ENCODE data around the gene DIABLO.
"Not testable (repeated sequence)": the region's sequence is repeated elsewhere in the genome, so short reads cannot be mapped to it uniquely, and the experiment has no call there.

The DIABLO gene

DNA sequence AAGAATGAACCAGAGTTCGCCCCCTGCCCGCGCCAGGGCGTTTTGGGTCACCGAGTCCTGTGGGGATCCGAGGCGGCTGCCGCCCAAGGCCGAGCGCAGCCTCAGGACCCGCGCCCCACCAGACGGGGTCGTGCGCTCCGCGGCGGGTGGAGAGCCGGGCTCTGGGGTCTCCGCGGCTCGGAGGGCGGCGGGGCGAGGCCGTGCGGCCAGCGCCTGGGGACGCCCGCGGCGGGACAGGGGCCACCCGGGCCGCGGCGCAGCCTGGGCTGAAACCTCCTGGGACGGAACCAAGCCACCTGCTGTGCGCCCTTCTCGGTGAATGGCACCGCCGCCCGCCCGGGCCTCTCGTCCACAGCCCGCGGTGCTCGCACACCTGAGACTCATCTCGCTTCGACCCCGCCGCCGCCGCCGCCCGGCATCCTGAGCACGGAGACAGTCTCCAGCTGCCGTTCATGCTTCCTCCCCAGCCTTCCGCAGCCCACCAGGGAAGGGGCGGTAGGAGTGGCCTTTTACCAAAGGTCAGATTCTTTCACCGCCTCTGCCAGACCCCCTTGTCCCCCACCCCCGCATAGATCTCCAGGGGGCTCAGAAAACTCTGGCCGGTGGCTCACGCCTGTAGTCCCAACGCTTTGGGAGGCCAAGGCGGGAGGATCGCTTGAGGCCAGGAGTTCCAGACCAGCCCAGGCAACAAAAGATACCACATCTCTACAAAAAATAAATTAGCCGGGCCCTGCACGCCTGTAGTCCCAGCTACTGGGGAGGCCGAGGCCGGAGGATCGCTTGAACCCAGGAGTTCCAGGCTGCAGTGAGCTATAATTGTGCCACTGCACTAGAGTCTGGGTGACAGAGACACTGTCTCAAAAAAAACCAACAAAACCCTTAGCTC is 21.4 kb downstream of the DIABLO start:
- H3K4me3 ChIP-seq, result no peak overlapping the region; the same call in 1 of the 2 replicates
- in situ Hi-C loops (cut with MboI; ENCODE audit: low sequenced_read_pairs), result no loop called here
- H3K9me3 ChIP-seq, result no peaks in the 10 kb centered on the region
- 0 out of 2 replicates have a peak, but pooled peaks cover 4% of the 10 kb centered on the region for H3K4me1 ChIP-seq
- H3K36me3 ChIP-seq (replicated peaks), result peaks cover 19% of the 10 kb centered on the region
- DNase-seq (ENCODE audit: low spot score in 2 of 2), result no peak
- no peaks in the 10 kb centered on the region for H3K27me3 ChIP-seq (ENCODE audit: low read depth)

GRCh38 chr12:122203301-122204166 is 22.3 kb downstream of the DIABLO start, which contains the start of gene B3GNT4:
TSS of gene B3GNT4 (plus strand) at chr12:122203709. CDS start at chr12:122204619, 910 bp downstream.
- in situ Hi-C loops (cut with MboI; ENCODE audit: low sequenced_read_pairs), result no loop called here
- H3K4me1 ChIP-seq, result 0 out of 2 replicates have a peak, but pooled peaks cover 4% of the 10 kb centered on the region
- peak; percentile 74 to 82 for DNase-seq (ENCODE audit: low spot score in 2 of 2)
- no peaks in the 10 kb centered on the region for H3K27me3 ChIP-seq (ENCODE audit: low read depth)
- H3K9me3 ChIP-seq, result no peaks in the 10 kb centered on the region
- H3K36me3 ChIP-seq (replicated peaks), result peaks cover 16% of the 10 kb centered on the region
- peak within 1 kb of the TSS; percentile 40 for H3K4me3 ChIP-seq

GRCh38 chr12:122202811-122203210 is 23.0 kb downstream of the DIABLO start:
- in situ Hi-C loops (cut with MboI; ENCODE audit: low sequenced_read_pairs); H3K9me3 ChIP-seq; H3K27me3 ChIP-seq (ENCODE audit: low read depth); DNase-seq (ENCODE audit: low spot score in 2 of 2); H3K4me1 ChIP-seq: not testable (repeated sequence)
- H3K36me3 ChIP-seq (replicated peaks), result peaks cover 11% of the 10 kb centered on the region
- peak overlapping the region; percentile 40 for H3K4me3 ChIP-seq

GRCh38 chr12:122202017-122202416 is 23.8 kb downstream of the DIABLO start:
- 0 out of 2 replicates have a peak, but pooled peaks cover 4% of the 10 kb centered on the region for H3K4me1 ChIP-seq
- DNase-seq (ENCODE audit: low spot score in 2 of 2), result no peak
- H3K36me3 ChIP-seq (replicated peaks), result peaks cover 3% of the 10 kb centered on the region
- no peaks in the 10 kb centered on the region for H3K27me3 ChIP-seq (ENCODE audit: low read depth)
- no peak overlapping the region for H3K4me3 ChIP-seq
- in situ Hi-C loops (cut with MboI; ENCODE audit: low sequenced_read_pairs), result no loop called here
- H3K9me3 ChIP-seq, result no peaks in the 10 kb centered on the region

GRCh38 chr12:122201381-122201780 is 24.5 kb downstream of the DIABLO start:
- Histone ChIP-seq H3K4me3 (no peak overlapping the region), H3K9me3 (no peaks in the 10 kb centered on the region), H3K4me1 (0 out of 2 replicates have a peak, but pooled peaks cover 4% of the 10 kb centered on the region), H3K27me3 (ENCODE audit: low read depth) (no peaks in the 10 kb centered on the region), H3K36me3 (replicated peaks) (no peaks in the 10 kb centered on the region)
- DNase-seq (ENCODE audit: low spot score in 2 of 2), result no peak
- in situ Hi-C loops (cut with MboI; ENCODE audit: low sequenced_read_pairs), result no loop called here

DNA sequence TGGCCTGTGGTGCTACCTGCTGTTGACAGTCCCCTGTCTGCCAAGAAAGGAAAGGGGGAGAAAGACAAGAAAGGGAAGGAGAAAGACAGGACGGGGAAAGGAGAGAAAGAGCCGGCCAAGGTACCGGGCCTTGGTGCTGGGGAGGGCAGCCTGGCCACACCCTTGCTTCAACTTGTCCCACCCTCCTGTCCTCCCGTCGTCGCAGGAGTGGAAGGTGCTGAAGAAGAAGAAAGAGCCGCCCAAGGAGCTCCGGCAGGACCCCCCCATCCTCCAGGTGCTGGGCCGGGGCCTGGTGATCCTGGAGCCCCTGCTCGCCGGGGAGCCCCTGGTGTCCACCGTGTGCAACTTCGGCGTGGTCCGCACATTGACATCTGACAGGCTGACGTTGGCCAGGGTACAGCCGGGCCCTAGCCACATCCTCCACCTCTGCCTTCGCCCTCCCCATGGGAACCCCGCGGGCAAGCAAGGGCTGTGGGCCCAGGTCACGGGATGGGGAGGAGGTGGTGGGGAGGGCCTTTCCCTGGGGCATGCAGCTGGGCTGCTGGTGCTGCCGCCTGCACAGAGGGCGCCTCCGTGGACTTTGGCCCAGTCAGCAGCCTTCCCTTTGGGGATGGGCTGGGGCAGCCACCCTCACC is 25.2 kb downstream of the DIABLO start:
- H3K4me1 ChIP-seq, result 0 out of 2 replicates have a peak, but pooled peaks cover 4% of the 10 kb centered on the region

DNA sequence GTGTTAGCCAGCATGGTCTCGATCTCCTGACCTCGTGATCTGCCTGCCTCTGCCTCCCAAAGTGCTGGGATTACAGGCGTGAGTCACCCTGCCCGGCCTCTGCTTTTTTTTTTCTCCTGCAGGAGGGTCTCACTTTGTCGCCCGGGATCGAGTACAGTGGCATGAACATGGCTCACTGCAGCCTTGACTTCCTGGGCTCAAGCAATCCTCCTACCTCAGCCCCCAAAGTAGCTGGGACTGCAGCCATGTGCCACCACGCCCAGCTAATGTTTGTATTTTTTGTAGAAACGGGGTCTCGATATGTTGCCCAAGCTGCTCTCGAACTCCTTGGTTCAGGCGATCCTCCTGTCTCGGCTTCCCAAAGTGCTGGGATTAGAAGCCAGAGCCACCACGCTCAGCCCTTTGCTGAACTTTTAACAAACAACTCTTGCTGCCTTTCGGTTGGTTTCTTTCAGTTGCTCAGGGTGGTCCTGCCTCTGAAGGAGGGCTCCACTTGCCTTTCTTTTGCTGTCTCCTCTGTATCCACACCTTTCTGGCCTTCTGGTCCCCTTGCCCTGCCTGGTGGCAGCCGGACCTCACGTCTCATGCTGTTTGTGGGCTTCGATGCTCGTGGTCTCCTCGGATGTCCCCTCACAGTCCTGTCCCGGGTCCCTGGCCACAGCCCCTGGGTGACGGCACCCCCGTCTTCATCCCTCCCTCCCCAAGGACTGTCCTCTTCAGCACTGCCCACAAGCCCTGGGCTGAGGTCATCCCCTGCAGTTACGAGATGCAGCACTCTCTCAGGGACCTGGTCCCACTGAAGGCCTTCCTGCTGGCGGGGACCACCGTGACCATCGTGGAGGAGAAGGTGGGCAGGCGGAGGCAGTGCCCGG is 26.1 kb downstream of the DIABLO start:
- Histone ChIP-seq H3K4me1 (0 out of 2 replicates have a peak, but pooled peaks cover 4% of the 10 kb centered on the region), H3K36me3 (replicated peaks) (no peaks in the 10 kb centered on the region), H3K27me3 (ENCODE audit: low read depth) (no peaks in the 10 kb centered on the region), H3K9me3 (0 out of 2 replicates have a peak, but pooled peaks cover 3% of the 10 kb centered on the region), H3K4me3 (no peak overlapping the region)
- DNase-seq (ENCODE audit: low spot score in 2 of 2), result no peak
- in situ Hi-C loops (cut with MboI; ENCODE audit: low sequenced_read_pairs), result loop anchor here (10.0 kb wide), 1 partner anchor 145 kb away; no protein-coding TSS in a partner anchor

More for the DNA sequence above, 25.2 kb downstream of the DIABLO start:
- H3K36me3 ChIP-seq (replicated peaks), result no peaks in the 10 kb centered on the region
- H3K27me3 ChIP-seq (ENCODE audit: low read depth), result no peaks in the 10 kb centered on the region
- in situ Hi-C loops (cut with MboI; ENCODE audit: low sequenced_read_pairs), result no loop called here
- no peaks in the 10 kb centered on the region for H3K9me3 ChIP-seq
- DNase-seq (ENCODE audit: low spot score in 2 of 2), result no peak
- H3K4me3 ChIP-seq, result no peak overlapping the region

DNA sequence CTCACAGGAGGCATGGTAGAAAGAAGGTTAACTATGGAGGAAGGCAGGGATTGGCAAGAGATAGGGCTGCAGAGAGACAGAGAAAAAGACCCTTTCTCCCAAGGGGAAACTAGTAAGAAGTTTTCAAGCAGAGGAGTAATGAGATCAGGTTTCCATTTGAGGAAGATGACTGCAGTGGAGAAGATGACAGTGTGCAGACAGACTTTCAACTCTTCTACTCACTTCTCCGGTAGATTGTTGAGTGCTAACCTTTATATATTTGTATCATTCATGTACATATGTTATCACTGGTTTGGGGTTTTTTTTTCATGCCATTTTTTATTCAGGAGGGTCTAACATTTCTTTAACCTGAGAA is 28.3 kb downstream of the DIABLO start:
- no peak overlapping the region for H3K4me3 ChIP-seq
- DNase-seq (ENCODE audit: low spot score in 2 of 2), result no peak
- no peaks in the 10 kb centered on the region for H3K4me1 ChIP-seq
- no peaks in the 10 kb centered on the region for H3K27me3 ChIP-seq (ENCODE audit: low read depth)
- no peaks in the 10 kb centered on the region for H3K36me3 ChIP-seq (replicated peaks)
- H3K9me3 ChIP-seq, result 0 out of 2 replicates have a peak, but pooled peaks cover 3% of the 10 kb centered on the region
- in situ Hi-C loops (cut with MboI; ENCODE audit: low sequenced_read_pairs), result loop anchor here (10.0 kb wide), 1 partner anchor 143 kb away; no protein-coding TSS in a partner anchor

- Histone ChIP-seq H3K4me3 (no peak overlapping the region), H3K9me3 (0 out of 2 replicates have a peak, but pooled peaks cover 3% of the 10 kb centered on the region), H3K36me3 (replicated peaks) (no peaks in the 10 kb centered on the region), H3K4me1 (no peaks in the 10 kb centered on the region), H3K27me3 (ENCODE audit: low read depth) (no peaks in the 10 kb centered on the region)
- in situ Hi-C loops (cut with MboI; ENCODE audit: low sequenced_read_pairs), result loop anchor here (10.0 kb wide), 1 partner anchor 141 kb away; no protein-coding TSS in a partner anchor
- no peak for DNase-seq (ENCODE audit: low spot score in 2 of 2)
Observed at GRCh38 chr12:122195405-122195804, 30.4 kb downstream of the DIABLO start.

DNA sequence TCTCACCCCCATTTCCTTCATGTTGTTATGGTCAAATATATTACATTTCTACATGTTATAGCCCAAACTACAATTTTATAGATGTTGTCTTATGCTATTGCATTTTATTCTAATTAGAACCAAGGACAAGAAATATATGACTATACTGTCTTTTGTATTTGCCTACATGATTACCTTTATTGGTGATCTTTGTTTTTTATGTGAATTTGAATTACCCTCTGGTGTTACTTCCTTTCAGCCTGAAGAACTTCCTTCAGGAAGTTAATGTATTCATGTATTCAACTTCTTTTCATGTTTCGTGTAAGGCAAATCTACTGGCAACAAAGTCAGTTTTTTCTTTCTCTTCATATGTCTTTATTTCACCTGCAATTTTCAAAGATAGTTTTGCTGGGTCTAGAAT is 31.0 kb downstream of the DIABLO start:
- no peaks in the 10 kb centered on the region for H3K36me3 ChIP-seq (replicated peaks)
- H3K27me3 ChIP-seq (ENCODE audit: low read depth), result no peaks in the 10 kb centered on the region
- H3K4me3 ChIP-seq, result no peak overlapping the region
- H3K9me3 ChIP-seq, result 0 out of 2 replicates have a peak, but pooled peaks cover 3% of the 10 kb centered on the region
- DNase-seq (ENCODE audit: low spot score in 2 of 2), result no peak
- in situ Hi-C loops (cut with MboI; ENCODE audit: low sequenced_read_pairs), result loop anchor here (10.0 kb wide), 1 partner anchor 140 kb away; no protein-coding TSS in a partner anchor
- H3K4me1 ChIP-seq, result no peaks in the 10 kb centered on the region

DNA sequence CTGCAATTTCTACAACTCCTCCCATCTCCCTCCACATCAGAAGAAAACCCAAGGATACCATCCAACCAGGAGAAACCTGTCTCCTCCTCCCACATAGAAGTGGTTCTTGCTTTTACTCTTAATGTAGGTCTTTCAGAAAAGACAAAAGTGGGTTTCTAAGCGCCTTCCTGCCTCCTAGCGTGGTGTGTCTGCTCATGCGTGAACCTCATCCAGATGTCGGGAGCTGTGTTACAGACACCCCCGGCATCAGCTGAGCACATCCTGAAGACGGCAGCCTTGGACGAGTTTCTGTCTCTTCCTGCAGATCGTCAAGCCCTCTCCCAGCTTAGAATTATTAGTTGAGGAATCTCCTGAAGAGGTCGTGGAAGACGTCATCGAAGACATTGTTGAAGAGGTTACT is 33.4 kb downstream of the DIABLO start:
- in situ Hi-C loops (cut with MboI; ENCODE audit: low sequenced_read_pairs), result loop anchor here (10.0 kb wide), 1 partner anchor 138 kb away; no protein-coding TSS in a partner anchor
- no peaks in the 10 kb centered on the region for H3K4me1 ChIP-seq

More for the DNA sequence above, 33.4 kb downstream of the DIABLO start:
- Histone ChIP-seq H3K4me3 (no peak overlapping the region), H3K9me3 (0 out of 2 replicates have a peak, but pooled peaks cover 3% of the 10 kb centered on the region), H3K36me3 (replicated peaks) (no peaks in the 10 kb centered on the region), H3K27me3 (ENCODE audit: low read depth) (no peaks in the 10 kb centered on the region)
- no peak for DNase-seq (ENCODE audit: low spot score in 2 of 2)

Measured in HAP-1 (cell line).